Omental fat pad (tissue), 4 donors: ENCODE measurements around the gene TEX29. TPM values are rescaled to one million over a fixed set of nuclear protein-coding genes. Genes with fewer than 3 reads are reported as not detected.

Experiments
- ATAC-seq: fragments of 150-250 bp; one replicate; pipeline ENCODE4 v1.9.1; 2016; ENCODE audit warnings: mild to moderate bottlenecking, moderate library complexity; ENCODE audit not compliant: low FRiP score
- DNase-seq: peaks from one replicate; pipeline ENCODE4 v3.0.0-alpha.2; 2019; ENCODE audit warnings: low spot score
- total RNA-seq, 4 donors: library from RNA; depleted of rRNA; stranded (reverse); fragments of >200 nt; gene quantifications; one replicate each; pipeline ENCODE4 v1.1.0, GENCODE V29; 2016
- TF ChIP-seq, protein P1 (sequence below), 3 donors: fragments of 450-650 bp; IDR thresholded peaks; one replicate each; pipeline ENCODE4 v1.5.1; 2016 to 2017; ENCODE audit warnings: antibody characterized with exemption in 3 of 3, mild to moderate bottlenecking in 3 of 3, moderate library complexity in 2 of 3

Gene TEX29
- total RNA-seq, 4 donors from 2014 or later: 0.94 TPM; not detected in 3

GRCh38 chr13:111278743-111279652, 41.4 kb upstream of the TEX29 start:
- ATAC-seq (no peak), DNase-seq (no peak)
- TF ChIP-seq, protein P1, sequence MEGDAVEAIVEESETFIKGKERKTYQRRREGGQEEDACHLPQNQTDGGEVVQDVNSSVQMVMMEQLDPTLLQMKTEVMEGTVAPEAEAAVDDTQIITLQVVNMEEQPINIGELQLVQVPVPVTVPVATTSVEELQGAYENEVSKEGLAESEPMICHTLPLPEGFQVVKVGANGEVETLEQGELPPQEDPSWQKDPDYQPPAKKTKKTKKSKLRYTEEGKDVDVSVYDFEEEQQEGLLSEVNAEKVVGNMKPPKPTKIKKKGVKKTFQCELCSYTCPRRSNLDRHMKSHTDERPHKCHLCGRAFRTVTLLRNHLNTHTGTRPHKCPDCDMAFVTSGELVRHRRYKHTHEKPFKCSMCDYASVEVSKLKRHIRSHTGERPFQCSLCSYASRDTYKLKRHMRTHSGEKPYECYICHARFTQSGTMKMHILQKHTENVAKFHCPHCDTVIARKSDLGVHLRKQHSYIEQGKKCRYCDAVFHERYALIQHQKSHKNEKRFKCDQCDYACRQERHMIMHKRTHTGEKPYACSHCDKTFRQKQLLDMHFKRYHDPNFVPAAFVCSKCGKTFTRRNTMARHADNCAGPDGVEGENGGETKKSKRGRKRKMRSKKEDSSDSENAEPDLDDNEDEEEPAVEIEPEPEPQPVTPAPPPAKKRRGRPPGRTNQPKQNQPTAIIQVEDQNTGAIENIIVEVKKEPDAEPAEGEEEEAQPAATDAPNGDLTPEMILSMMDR (IDR thresholded peaks at IDR 0.05): no peak

GRCh38 chr13:111280226-111280625, 40.2 kb upstream of the TEX29 start:
- TF ChIP-seq, protein P1 (IDR thresholded peaks at IDR 0.05): no peak
- DNase-seq (no peak), ATAC-seq (no peak)

DNA sequence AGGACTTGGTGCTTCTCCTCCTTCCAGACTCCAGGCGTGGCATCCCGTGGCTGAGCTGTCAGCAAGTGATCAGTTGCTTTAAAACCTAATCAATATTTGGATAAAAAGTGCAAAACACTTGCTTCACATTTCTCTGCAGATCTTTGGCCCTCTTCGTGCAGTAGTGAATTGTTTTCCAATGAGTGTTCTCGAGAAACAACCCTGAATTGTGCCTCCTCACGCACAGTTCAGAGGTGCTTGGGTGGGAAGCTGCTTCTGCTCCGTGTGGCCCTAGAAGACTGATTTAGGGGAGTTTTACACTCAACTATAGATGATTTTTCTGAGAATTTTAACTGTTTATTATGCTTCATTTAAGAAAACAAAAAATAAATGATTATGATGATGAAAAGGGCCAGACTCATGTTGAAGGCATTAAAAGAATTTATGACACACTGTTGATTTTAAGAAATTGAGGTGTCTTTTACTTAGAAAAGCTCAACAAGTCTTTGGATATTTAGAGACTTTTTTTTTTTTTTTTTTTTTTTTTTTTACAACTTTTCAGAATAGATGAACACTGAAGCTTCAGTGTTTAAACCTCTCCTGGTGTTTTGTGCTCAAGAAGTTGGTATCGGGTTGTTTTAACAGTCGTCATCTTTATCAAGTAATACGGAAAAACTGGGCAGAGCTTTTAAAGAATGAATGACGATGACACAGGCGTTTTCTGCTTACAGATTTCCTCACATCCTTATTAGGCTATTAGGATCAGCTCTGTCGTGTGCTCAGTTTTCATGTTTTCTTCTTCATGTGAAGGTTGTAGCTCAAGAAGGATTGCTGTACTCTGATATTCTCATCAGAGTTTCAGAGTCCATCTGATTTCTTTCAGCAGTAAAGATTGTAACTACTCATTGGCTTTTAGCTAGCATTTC, 39.5 kb upstream of the TEX29 start:
- DNase-seq (no peak), ATAC-seq (no peak)
- TF ChIP-seq, protein P1 (IDR thresholded peaks at IDR 0.05): no peak

DNA sequence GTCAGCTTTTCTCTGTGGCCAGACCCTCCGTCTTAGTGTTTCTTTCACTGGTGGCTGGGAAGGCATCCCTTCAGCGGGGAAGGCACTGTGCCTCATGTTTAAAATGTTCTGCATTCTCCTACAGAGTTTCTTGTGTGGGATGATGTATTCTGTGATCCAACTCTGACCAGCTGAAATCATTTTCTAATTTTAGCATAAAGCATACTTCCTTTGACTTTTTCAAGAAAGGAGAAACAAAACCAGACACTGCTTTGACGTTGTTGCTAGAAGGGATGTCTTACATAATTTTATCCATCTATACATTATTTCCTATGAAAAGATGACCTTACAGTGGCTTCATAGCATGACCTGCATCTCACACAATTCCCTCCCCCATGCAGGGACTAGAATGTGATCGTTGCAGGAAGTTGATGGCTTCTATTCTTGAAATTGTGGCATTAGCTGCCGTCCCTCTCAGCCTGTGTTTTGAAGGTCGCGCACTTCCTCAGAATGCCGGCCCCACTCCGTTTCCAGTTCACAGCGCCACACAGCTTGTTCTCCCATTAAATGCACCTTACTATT, 38.6 kb upstream of the TEX29 start:
- no peak for DNase-seq
- TF ChIP-seq, protein P1 (IDR thresholded peaks at IDR 0.05): no peak
- no peak for ATAC-seq

DNA sequence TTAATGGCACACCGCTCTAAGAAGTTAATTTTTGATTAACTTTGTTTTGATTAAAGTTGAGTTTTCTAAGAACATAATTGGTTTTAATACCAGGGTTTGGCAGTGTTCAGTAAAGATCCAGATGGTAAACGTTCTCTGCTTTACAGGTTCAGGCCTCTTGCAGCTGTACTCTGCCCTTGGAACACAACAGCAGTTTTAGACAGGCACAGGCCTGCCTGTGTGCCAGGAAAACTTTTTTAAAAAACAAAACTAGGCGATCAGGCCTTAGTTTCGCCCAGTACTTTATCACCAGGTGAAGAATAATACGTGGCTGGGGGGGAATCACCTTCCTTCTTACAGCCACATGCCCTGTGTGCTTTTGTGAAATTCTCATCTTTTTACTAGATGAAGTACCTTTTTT, 38.0 kb upstream of the TEX29 start:
- TF ChIP-seq, protein P1 (IDR thresholded peaks at IDR 0.05): no peak
- DNase-seq (no peak), ATAC-seq (no peak)

DNA sequence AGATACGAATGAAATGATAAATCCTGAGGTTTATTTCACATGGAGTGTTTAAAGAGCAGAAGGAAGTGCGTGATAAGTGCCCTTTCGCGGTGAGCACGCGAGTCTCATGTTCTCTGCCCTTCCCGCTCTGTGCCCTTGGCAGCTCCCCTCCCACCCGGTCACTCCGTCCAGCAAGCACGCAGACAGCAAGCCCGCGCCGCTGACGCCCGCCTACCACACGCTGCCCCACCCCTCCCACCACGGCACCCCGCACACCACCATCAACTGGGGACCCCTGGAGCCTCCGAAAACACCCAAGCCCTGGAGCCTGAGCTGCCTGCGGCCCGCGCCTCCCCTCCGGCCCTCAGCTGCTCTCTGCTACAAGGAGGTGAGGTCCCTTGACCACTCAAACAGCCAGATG, 37.4 kb upstream of the TEX29 start:
- ATAC-seq: no peak
- TF ChIP-seq, protein P1 (IDR thresholded peaks at IDR 0.05): no peak
- no peak for DNase-seq
